Measurements from ENCODE around the gene LRMDA.

LRMDA gene

DNA sequence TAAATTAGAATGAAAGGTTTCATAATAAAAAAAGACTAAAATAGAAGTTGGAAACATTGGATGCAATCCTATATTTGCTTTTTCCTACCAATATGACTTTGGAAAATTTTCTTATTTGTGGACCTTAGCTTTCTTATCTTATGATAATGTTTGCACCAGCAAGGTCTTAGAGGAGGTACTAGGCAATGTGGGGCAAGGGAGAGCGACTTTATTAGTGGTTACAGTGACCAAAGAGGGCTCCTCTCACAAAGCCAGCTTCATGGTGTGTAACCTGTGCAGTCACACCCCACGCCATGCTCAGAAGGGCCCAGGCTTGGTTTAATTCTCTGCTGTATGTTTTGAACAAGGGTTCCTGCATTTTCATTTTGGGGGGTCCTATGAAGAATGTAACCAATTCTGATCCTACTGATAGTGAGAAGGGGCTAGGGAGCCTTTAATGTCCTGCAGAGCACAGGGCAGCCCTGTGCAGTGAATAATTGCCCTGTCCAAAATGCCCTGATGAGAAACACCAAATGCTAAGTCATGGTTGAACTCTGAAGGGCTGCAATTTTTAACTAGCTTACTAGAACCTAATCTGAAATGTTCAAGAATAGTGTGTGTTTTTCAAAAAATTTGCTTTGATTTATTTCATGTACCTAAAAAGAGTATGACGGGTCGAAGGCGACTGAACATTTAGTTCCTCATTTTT lies 1047.8 kb downstream of the LRMDA start:
- no peak for DNase-seq (ENCODE audit: low read depth)
- in situ Hi-C loops (cut with HindIII; ENCODE audit: low sequenced_read_pairs), result no loop called here
- no peak overlapping the region for H3K4me3 ChIP-seq (ENCODE audit: low read depth, low read length)
- TF ChIP-seq, protein P1, sequence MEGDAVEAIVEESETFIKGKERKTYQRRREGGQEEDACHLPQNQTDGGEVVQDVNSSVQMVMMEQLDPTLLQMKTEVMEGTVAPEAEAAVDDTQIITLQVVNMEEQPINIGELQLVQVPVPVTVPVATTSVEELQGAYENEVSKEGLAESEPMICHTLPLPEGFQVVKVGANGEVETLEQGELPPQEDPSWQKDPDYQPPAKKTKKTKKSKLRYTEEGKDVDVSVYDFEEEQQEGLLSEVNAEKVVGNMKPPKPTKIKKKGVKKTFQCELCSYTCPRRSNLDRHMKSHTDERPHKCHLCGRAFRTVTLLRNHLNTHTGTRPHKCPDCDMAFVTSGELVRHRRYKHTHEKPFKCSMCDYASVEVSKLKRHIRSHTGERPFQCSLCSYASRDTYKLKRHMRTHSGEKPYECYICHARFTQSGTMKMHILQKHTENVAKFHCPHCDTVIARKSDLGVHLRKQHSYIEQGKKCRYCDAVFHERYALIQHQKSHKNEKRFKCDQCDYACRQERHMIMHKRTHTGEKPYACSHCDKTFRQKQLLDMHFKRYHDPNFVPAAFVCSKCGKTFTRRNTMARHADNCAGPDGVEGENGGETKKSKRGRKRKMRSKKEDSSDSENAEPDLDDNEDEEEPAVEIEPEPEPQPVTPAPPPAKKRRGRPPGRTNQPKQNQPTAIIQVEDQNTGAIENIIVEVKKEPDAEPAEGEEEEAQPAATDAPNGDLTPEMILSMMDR (IDR thresholded peaks at IDR 0.05; ENCODE audit: low read depth, low read length, missing control alignments), result no peak

DNA sequence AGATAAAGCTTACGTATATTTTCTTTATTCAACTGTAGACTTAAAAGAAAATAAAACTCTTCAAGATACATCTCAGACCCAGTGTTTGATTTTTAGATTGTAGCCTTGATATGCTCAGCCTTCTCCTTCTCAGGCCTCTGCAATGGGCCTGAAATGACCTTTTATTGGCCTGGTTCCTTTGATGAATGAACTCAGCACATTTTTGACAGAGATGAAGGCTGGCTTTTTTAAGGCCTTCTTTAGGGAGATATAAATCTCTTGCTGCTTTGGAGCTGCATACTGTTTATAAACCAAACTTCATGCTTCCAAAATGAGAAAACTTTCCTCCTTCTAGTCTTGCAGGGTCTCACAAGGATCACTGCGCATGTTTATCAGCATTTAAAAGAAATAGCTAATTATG lies 1049.8 kb downstream of the LRMDA start:
- no peak overlapping the region for H3K4me3 ChIP-seq (ENCODE audit: low read depth, low read length)
- in situ Hi-C loops (cut with HindIII; ENCODE audit: low sequenced_read_pairs), result no loop called here
- no peak for DNase-seq (ENCODE audit: low read depth)
- TF ChIP-seq, protein P1 (IDR thresholded peaks at IDR 0.05; ENCODE audit: low read depth, low read length, missing control alignments), result no peak

DNA sequence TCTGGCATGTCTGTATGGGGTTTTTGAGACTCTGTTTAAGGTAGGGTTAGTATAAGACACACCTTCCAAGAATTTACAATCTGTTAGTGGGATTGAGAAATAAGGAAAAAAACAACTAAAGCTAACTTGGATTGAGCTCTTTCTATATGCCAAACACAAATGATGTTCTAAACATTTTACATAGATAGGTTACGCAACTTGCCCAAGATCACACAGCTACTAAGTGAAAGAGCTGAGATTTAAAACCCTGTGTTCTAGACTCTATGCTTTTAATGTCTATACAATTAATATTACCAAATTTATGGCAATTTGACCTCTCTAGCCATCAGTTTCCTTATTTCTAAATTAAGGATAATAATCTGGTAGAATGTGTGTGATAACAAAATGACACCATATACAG lies 1056.2 kb downstream of the LRMDA start:
- in situ Hi-C loops (cut with HindIII; ENCODE audit: low sequenced_read_pairs), result loop anchor here (5.0 kb wide), 1 partner anchor 50 kb away; no protein-coding TSS in a partner anchor
- TF ChIP-seq, protein P1 (IDR thresholded peaks at IDR 0.05; ENCODE audit: low read depth, low read length, missing control alignments), result no peak
- DNase-seq (ENCODE audit: low read depth), result no peak

DNA sequence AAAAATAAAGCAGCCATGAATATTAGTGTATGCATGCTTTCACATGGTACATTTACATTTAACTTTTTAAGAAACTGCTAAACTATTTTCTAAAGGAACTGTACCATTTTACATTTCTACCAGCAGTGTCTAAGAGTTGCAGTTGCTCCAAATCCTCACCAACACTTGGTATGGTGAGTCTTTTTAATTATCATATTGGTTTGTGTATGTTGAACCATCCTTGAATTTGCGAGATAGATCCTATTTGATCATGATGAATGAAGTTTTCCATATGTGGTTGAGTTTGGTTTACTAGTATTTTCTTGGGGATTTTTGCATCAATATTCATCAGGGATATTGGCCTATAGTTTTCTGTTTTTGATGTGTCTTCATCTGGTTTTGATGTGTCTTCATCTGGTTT lies 1057.2 kb downstream of the LRMDA start:
- TF ChIP-seq, protein P1 (IDR thresholded peaks at IDR 0.05; ENCODE audit: low read depth, low read length, missing control alignments), result no peak
- no peak for DNase-seq (ENCODE audit: low read depth)
- no peak overlapping the region for H3K4me3 ChIP-seq (ENCODE audit: low read depth, low read length)
- in situ Hi-C loops (cut with HindIII; ENCODE audit: low sequenced_read_pairs), result loop anchor here (5.0 kb wide), 1 partner anchor 51 kb away; no protein-coding TSS in a partner anchor

More for the DNA sequence above, 1056.2 kb downstream of the LRMDA start:
- H3K4me3 ChIP-seq (ENCODE audit: low read depth, low read length), result no peak overlapping the region

DNA sequence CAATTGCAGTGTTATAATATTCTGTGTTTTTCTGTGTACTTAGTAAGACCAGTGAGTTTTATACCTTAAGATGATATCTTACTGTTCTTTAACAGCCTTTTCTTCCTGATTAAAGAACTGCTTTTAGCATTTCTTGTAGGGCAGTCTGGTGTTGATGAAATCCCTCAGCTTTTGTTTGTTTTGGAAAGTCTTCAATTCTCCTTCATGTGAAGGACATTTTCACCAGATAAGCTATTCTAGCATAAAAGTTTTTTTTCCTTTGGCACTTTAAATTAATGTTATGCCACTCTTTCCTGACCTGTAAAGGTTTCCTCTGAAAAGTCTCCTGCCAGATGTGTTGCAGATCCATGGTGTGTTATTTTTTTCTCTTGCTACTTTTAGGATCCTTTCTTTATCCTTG lies 1059.8 kb downstream of the LRMDA start:
- DNase-seq (ENCODE audit: low read depth), result no peak
- H3K4me3 ChIP-seq (ENCODE audit: low read depth, low read length), result no peak overlapping the region
- TF ChIP-seq, protein P1 (IDR thresholded peaks at IDR 0.05; ENCODE audit: low read depth, low read length, missing control alignments), result no peak
- in situ Hi-C loops (cut with HindIII; ENCODE audit: low sequenced_read_pairs), result no loop called here

DNA sequence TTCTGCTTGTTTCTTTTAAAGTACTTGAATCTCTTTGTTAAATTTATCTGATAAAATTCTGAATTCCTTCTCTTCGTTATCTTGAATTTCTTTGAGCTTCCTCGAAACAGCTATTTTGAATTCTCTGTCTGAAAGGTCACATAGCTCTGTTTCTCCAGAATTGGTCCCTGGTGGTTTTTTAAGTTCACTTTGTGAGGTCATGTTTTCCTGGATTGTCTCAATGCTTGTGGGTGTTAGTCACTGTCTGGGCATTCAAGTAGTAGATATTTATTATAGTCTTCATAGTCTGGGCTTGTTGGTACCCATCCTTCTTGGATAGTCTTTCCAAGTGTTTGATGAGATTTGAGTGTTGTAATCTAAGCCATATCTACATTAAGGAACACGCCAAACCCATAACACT lies 1060.6 kb downstream of the LRMDA start:
- peak; percentile 76 for DNase-seq (ENCODE audit: low read depth)
- H3K4me3 ChIP-seq (ENCODE audit: low read depth, low read length), result no peak overlapping the region
- TF ChIP-seq, protein P1 (IDR thresholded peaks at IDR 0.05; ENCODE audit: low read depth, low read length, missing control alignments), result no peak
- in situ Hi-C loops (cut with HindIII; ENCODE audit: low sequenced_read_pairs), result no loop called here

All from astrocyte of the cerebellum (primary cell).